ENCODE data around the gene SLC35C1. TPM values are rescaled to one million over a fixed set of nuclear protein-coding genes. Genes with fewer than 3 reads are reported as not detected.

Gene SLC35C1
- 4.6 and 15.0 TPM in 2 replicates for total RNA-seq (2011; cell fraction: chromatin; rRNA removed; ENCODE audit: low replicate concordance)
- total RNA-seq (2011; cell fraction: nucleolus; rRNA removed): 15.7 and 22.2 TPM in 2 replicates
- total RNA-seq (2011; cell fraction: nucleoplasm; rRNA removed): 13.6 and 16.2 TPM in 2 replicates
- total RNA-seq (2014; rRNA removed): 3.6 and 5.4 TPM in 2 replicates
- total RNA-seq (2014; rRNA removed; fragmentation: Illumina TruSeq; extraction: Trizol): 0.96 and 1.5 TPM in 2 replicates
- total RNA-seq (2015; rRNA removed; fragmentation: Illumina TruSeq; extraction: Trizol): 2.4 and 3.0 TPM in 2 replicates
- 13.1 and 14.9 TPM in 2 replicates for total RNA-seq (2021)
- 1.3 and 2.6 TPM in 2 replicates for polyA plus RNA-seq (2011; rRNA removed)
- polyA plus RNA-seq (2011; cell fraction: cytosol; rRNA removed): 2.8 and 7.0 TPM in 2 replicates
- polyA plus RNA-seq (2011; cell fraction: nucleus; rRNA removed): 2.6 and 5.4 TPM in 2 replicates
- 9.2 and 10.4 TPM in 2 replicates for polyA plus RNA-seq (2012)
- polyA plus RNA-seq (2014; fragmentation: Illumina TruSeq; extraction: Trizol): 7.4 and 9.7 TPM in 2 replicates
- polyA plus RNA-seq (2014; fragmentation: Nextera tagmentation; extraction: Ambion mirVana): under 1 TPM; 0.65 to 0.98 TPM
- 4.2 and 4.4 TPM in 2 replicates for polyA plus RNA-seq (2014; rRNA removed)
- polyA minus RNA-seq (2011; rRNA and poly(A)+ RNA removed): 2.1 and 2.5 TPM in 2 replicates
- polyA minus RNA-seq (2011; cell fraction: cytosol; rRNA and poly(A)+ RNA removed): 13.7 and 13.8 TPM in 2 replicates
- polyA minus RNA-seq (2011; cell fraction: nucleus; rRNA and poly(A)+ RNA removed): 4.8 and 4.9 TPM in 2 replicates
- percentile 72 among the genes with signal in this experiment for Bru-seq, nascent RNA
- BruChase-seq, experiment 1, labeled RNA remaining after a 2-hour chase: percentile 58 among the genes with signal in this experiment
- BruChase-seq, experiment 2, labeled RNA remaining after a 6-hour chase: percentile 59 among the genes with signal in this experiment
- long read RNA-seq, experiment 1, full-length matches to known transcripts: 54 of 77 reads
- long read RNA-seq, experiment 1, partial matches to known transcripts: 19 of 77 reads
- long read RNA-seq, experiment 1, other reads (novel, unspliced or antisense): 4 of 77 reads
- long read RNA-seq, experiment 2, full-length matches to known transcripts: 25 of 32 reads
- long read RNA-seq, experiment 2, partial matches to known transcripts: 0 of 32 reads
- long read RNA-seq, experiment 2, other reads (novel, unspliced or antisense): 7 of 32 reads
- long read RNA-seq, experiment 3, full-length matches to known transcripts: 4 of 6 reads
- long read RNA-seq, experiment 3, partial matches to known transcripts: 0 of 6 reads
- long read RNA-seq, experiment 3, other reads (novel, unspliced or antisense): 2 of 6 reads

GRCh38 chr11:45804761-45805304 lies at the start of gene SLC35C1:
TSS of gene SLC35C1 (plus strand) at chr11:45805149. CDS start at chr11:45805802, 653 bp downstream.
- Histone ChIP-seq H3K4me3 (peak within 1 kb of the TSS; percentile 84), H3K9ac (ENCODE audit: insufficient read depth in 1 of 2, low read depth in 2 of 2, low read length in 2 of 2) (peak within 1 kb of the TSS; percentile 80 to 96), H2AFZ (ENCODE audit: low read depth, low read length) (peak within 1 kb of the TSS; percentile 98), H3K27me3 (ENCODE audit: control insufficient read depth in 2 of 2, insufficient read depth in 2 of 2, low read length in 2 of 2) (no peaks in the 10 kb centered on the region), H3K9me3 (replicated peaks; ENCODE audit: control insufficient read depth, insufficient read depth, low read depth, low read length) (no peaks in the 10 kb centered on the region), H3K4me2 (ENCODE audit: insufficient read depth, low read length) (peak within 1 kb of the TSS; percentile 89), H3K9me1 (ENCODE audit: control insufficient read depth, insufficient read depth, low read length) (no peaks in the 10 kb centered on the region), H3K4me1 (replicated peaks in 1 of 2; ENCODE audit: control insufficient read depth in 2 of 2, insufficient read depth in 2 of 2, low read length in 2 of 2) (peaks cover 11 to 38% of the 10 kb centered on the region in 2 experiments; a peak in 4 of 5 replicates), H3K79me2 (ENCODE audit: control insufficient read depth, insufficient read depth, low read length) (peaks cover 27% of the 10 kb centered on the region), H3K27ac (ENCODE audit: extremely low read depth, low read depth, low read length) (peak within 1 kb of the TSS; percentile 85), H3K36me3 (ENCODE audit: control insufficient read depth, insufficient read depth, low read length) (peaks cover 15% of the 10 kb centered on the region; the same call in 1 of the 3 replicates), H4K20me1 (replicated peaks; ENCODE audit: control insufficient read depth, insufficient read depth, low read length) (peaks cover 3% of the 10 kb centered on the region; the same call in 1 of the 2 replicates)
- peak; percentile 77 for FAIRE-seq
- WGBS (ENCODE audit: insufficient coverage, low coverage, missing lambda C conversion rate): 2% methylated on average over 19 of the region's 49 CpGs
- CTCF ChIA-PET (ENCODE audit: low intra/inter-chr PET ratio): no interaction called here
- POLR2A ChIA-PET: interaction anchor here (1.3 kb wide), 2 partner anchors 11 to 12 kb away, joined by 3 read pairs; no protein-coding TSS in a partner anchor
- in situ Hi-C loops (cut with MboI): no loop called here
- peak; percentile 97 for ATAC-seq
- BruUV-seq (replicated peaks): no TSS peak
- DNase-seq (ENCODE audit: extremely low read depth in 1 of 4, low spot score in 3 of 4): peak; percentile 96 to 97 (median 97)
- intact Hi-C loops (cut with micrococcal nuclease): loop anchor here (5.0 to 10.0 kb wide), 2 partner anchors 42 to 60 kb away; partner anchors contain the start of gene CRY2
- TF ChIP-seq MEF2A (IDR thresholded peaks at IDR 0.05; ENCODE audit: control insufficient read depth, low read depth, low read length): no peak; the same call in 1 of the 2 replicates
- peak in 1 of 2 experiments; percentile 43 for TF ChIP-seq E2F6 (IDR thresholded peaks at IDR 0.05; ENCODE audit: borderline replicate concordance in 1 of 2, extremely low read depth in 1 of 2, insufficient read depth in 1 of 2, insufficient read length in 1 of 2, low read depth in 1 of 2, low read length in 1 of 2, poor library complexity in 1 of 2, severe bottlenecking in 1 of 2)
- TF ChIP-seq PKNOX1 (IDR thresholded peaks at IDR 0.05): peak; percentile 57; the same call in 1 of the 2 replicates
- peak; percentile 60; the same call in 1 of the 2 replicates for TF ChIP-seq ETS1 (conservative IDR thresholded peaks at IDR 0.05; ENCODE audit: control insufficient read depth, low read depth, low read length)
- peak; percentile 55 for TF ChIP-seq POLR2AphosphoS5 (IDR thresholded peaks at IDR 0.05; ENCODE audit: control insufficient read depth, insufficient read depth, low read depth, low read length)
- peak; percentile 71 for TF ChIP-seq GABPA (tag; conservative IDR thresholded peaks at IDR 0.05; ENCODE audit: low read depth)
- peak; percentile 86 for TF ChIP-seq VEZF1 (CRISPR knock-in tag; IDR thresholded peaks at IDR 0.05)
- no peak for TF ChIP-seq ZNF436 (CRISPR knock-in tag; IDR thresholded peaks at IDR 0.05)

Measured in K562 (cell line).